IPS-15b (cell line): ENCODE measurements around the gene MPV17L2.
A peak's percentile ranks its signal among the peaks of the same experiment; 100 is the strongest.

ENCODE experiments used
- H3K27me3 ChIP-seq: one replicate; pipeline ENCODE4 v1.6.1; 2013; ENCODE audit warnings: low read length; ENCODE audit not compliant: control insufficient read depth, insufficient read depth
- H3K36me3 ChIP-seq: one replicate; pipeline ENCODE4 v1.6.1; 2013; ENCODE audit warnings: low read length; ENCODE audit not compliant: control insufficient read depth, insufficient read depth
- H3K4me1 ChIP-seq: one replicate; pipeline ENCODE4 v1.6.1; 2013; ENCODE audit warnings: mild to moderate bottlenecking, low read length; ENCODE audit not compliant: control insufficient read depth, insufficient read depth
- H3K4me3 ChIP-seq: one replicate; pipeline ENCODE4 v1.5.1; 2013; ENCODE audit warnings: low read depth, low read length
- H3K9ac ChIP-seq: one replicate; pipeline ENCODE4 v1.6.1; 2013; ENCODE audit warnings: low read depth, mild to moderate bottlenecking, low read length
- H3K9me3 ChIP-seq: one replicate; pipeline ENCODE4 v1.6.1; 2013; ENCODE audit warnings: mild to moderate bottlenecking, low read length; ENCODE audit not compliant: control insufficient read depth, insufficient read depth

MPV17L2 gene

DNA sequence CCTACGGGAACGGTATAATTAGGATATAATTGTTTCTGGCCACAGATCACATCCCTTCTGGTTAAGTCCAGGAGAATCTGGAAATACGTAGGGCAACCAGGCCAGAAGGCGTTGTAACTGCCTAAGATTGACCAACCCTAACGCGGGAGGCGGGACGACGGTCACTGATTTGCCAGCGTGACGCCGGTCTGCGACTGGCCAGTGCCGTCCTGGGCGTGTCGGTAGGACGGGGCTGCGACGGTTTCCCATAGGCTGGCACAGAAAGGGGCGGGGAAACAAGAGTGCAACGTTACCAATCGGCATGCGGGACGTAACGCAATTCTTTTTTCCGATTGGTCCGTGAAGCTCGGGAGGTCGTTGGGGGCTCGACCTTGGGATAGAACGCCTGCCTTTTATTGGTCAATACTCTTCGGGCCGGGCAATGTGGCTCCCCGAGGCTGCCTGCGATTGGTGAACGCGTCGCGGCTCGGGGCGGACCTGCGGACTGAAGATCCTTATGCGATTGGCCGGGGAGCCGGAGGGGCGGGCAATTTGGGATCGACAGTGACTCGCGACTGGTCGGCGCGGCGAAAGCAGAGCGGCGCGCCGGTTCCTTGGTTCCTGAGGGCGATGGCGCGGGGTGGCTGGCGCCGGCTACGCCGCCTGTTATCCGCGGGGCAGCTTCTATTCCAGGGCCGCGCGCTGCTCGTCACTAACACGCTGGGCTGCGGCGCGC is at the start of gene MPV17L2:
Gene MPV17L2 (plus strand): TSS at position 546 of the 715 bp plus-strand sequence. CDS start 64 bp downstream, at position 610.
- H3K9me3 ChIP-seq = no peaks in the 10 kb centered on the region
- H3K36me3 ChIP-seq = peaks cover 17% of the 10 kb centered on the region
- H3K27me3 ChIP-seq = no peaks in the 10 kb centered on the region
- H3K4me3 ChIP-seq = peak within 1 kb of the TSS; percentile 88
- peaks cover 4% of the 10 kb centered on the region for H3K4me1 ChIP-seq
- peak within 1 kb of the TSS; percentile 41 for H3K9ac ChIP-seq

DNA sequence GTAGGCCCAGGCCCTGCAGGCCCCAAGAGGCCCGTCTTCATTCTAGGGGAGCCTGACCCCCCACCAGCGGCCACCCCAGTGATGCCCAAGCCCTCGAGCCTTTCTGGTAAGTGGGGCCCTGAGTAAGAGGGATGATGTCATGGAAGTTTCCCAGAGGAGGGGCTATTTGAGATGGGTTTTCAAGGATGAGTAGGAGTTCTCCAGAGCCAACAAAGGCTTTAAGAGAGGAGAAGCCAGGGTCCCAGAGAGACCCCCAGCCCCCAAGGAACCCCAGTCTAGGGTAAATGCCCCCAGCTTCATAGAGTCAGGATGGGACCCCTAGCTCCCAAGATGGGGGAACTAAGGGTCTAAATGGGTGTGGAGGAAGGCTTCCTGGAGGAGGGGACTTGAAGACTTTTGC is 49.1 kb upstream of the MPV17L2 start:
- Histone ChIP-seq H3K27me3 (no peaks in the 10 kb centered on the region), H3K36me3 (peaks cover 36% of the 10 kb centered on the region), H3K4me3 (no peak overlapping the region), H3K4me1 (no peaks in the 10 kb centered on the region), H3K9ac (no peak overlapping the region), H3K9me3 (no peaks in the 10 kb centered on the region)

DNA sequence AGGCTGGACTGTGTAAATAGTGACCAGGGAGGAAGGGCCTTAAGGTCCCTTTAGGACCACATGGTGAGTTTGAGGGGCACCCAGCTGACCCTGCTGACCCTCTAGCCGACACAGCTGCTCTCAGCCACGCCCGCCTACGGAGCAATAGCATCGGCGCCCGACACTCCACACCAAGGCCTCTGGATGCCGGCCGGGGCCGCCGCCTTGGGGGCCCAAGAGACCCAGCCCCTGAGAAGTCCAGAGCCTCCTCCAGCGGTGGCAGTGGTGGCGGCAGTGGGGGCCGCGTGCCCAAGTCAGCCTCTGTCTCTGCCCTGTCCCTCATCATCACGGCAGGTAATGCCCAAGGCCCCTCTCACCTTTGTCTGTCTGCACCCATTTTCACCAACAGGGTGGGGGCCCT is 48.7 kb upstream of the MPV17L2 start:
- no peak overlapping the region for H3K4me3 ChIP-seq
- H3K4me1 ChIP-seq = no peaks in the 10 kb centered on the region
- H3K9ac ChIP-seq = no peak overlapping the region
- H3K27me3 ChIP-seq = no peaks in the 10 kb centered on the region
- no peaks in the 10 kb centered on the region for H3K9me3 ChIP-seq
- peaks cover 36% of the 10 kb centered on the region for H3K36me3 ChIP-seq

DNA sequence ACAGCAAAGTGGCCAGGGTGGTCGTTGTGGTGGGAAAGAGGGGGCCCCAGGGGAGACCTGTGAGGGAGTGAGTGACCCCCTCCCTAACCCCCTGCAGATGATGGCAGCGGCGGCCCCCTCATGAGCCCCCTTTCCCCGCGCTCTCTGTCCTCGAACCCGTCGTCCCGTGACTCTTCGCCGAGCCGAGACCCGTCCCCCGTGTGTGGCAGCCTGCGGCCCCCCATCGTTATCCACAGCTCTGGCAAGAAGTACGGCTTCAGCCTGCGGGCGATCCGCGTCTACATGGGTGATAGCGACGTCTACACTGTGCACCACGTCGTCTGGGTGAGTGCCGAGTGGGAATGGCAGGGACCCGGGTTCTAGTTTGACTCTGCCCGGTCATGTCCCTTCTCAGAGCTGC is 48.1 kb upstream of the MPV17L2 start:
- H3K36me3 ChIP-seq = peaks cover 36% of the 10 kb centered on the region
- no peaks in the 10 kb centered on the region for H3K9me3 ChIP-seq
- no peak overlapping the region for H3K4me3 ChIP-seq
- no peak overlapping the region for H3K9ac ChIP-seq
- H3K4me1 ChIP-seq = no peaks in the 10 kb centered on the region
- H3K27me3 ChIP-seq = no peaks in the 10 kb centered on the region

DNA sequence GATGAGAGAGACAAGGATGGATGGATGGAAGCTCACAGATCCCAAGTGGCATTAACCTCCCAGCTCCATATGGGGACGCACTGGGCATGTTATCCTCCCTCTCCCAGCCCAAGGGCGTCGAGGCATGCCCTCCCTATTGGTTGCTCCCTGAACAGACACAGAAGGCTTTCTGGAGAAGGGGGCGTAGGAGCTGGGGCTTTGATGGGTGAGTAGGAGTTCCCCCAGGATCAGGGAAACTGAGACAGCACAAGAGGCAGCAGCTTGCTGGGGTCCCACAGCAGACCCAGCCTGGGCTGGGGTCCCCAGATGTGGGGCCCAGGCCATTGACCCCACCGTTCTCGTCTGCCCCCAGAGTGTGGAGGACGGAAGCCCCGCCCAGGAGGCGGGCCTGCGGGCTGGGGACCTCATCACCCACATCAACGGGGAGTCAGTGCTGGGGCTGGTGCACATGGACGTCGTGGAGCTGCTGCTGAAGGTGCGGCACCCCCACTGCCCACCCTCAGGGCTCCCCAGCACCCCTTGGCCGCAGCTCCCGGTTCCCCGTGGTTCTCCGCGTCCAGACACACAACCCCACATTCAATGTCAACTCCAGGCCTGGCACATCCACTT is 47.5 kb upstream of the MPV17L2 start:
- Histone ChIP-seq H3K9me3 (no peaks in the 10 kb centered on the region), H3K36me3 (peaks cover 36% of the 10 kb centered on the region), H3K4me3 (no peak overlapping the region), H3K27me3 (no peaks in the 10 kb centered on the region), H3K4me1 (no peaks in the 10 kb centered on the region), H3K9ac (no peak overlapping the region)

DNA sequence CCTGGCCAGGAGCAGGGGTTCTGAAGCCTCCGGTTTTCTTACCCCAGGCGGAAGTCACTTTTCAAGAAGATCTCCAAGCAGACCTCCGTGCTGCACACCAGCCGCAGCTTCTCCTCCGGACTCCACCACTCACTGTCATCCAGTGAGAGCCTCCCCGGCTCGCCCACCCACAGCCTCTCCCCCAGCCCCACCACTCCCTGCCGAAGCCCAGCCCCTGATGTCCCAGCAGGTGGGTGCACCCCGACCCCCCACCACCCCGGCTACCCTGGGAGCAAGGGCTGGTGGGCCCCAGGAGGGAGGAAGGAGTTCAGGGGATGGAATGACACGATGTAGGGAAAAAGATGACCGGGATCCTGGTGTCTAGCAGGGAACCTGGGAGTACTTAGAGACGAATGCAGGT is 45.6 kb upstream of the MPV17L2 start:
- no peaks in the 10 kb centered on the region for H3K9me3 ChIP-seq
- H3K4me3 ChIP-seq = no peak overlapping the region
- no peak overlapping the region for H3K9ac ChIP-seq
- H3K27me3 ChIP-seq = no peaks in the 10 kb centered on the region
- H3K36me3 ChIP-seq = peaks cover 27% of the 10 kb centered on the region
- H3K4me1 ChIP-seq = peaks cover 3% of the 10 kb centered on the region

DNA sequence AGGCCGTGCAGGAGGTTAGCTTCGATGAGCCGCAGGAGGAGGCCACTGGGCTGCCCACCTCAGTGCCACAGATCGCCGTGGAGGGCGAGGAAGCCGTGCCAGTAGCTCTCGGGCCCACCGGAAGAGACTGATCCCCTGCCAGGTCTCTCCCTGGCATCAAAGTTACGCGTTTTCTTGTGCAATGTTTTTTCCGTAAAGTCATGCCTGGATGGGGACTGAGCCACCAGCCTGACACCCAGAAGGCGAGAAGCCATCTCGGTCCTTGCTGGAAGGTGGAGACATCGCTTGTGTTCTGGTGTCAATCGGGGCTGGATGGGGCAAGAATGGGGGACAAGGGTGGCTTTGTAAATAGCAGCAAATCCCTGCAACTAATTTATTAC is 43.4 kb upstream of the MPV17L2 start:
- H3K4me3 ChIP-seq = no peak overlapping the region
- peaks cover 5% of the 10 kb centered on the region for H3K4me1 ChIP-seq
- H3K9me3 ChIP-seq = no peaks in the 10 kb centered on the region
- H3K27me3 ChIP-seq = no peaks in the 10 kb centered on the region
- H3K9ac ChIP-seq = no peak overlapping the region
- peaks cover 14% of the 10 kb centered on the region for H3K36me3 ChIP-seq

DNA sequence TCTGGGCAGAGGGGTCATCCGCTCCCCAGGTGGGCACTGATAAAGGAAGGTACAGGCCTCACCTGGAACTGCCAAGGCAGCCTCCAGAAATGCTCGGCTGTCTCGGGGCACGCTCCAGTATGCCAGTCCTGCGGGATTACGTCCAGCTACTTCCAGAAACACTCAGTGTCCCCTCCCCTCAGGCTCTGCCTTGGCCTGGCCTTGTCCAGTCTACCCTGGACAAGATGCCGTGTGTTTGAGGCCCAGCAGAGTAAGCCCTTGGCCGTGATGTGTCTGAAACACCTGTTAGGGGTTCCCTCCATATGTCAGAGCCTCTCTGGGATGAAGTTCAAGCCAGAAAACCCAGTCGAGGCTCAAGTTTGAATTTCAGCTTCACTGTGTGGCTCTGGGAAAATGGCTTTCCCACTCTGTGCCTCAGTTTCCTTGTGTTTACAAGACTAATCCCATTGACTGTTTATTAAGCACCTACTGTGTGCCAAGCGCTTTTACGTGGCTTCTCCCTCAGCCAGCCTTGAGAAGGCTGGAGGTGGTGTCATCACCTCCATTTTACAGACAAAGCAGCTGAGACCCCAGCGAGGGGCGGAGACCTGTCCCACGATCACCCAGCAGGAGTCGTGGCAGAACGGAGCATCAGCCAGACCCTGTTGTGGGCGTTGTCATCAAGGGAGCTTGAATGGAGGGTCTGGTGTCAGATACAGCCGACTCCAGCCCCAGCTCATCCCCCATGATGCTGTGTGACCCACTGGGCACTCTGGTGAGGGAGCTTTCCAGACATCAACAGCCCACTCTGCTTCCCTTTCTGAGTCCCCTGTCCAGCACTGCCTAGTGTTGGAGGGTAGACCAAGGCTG is 42.0 kb upstream of the MPV17L2 start:
- Histone ChIP-seq H3K9me3 (no peaks in the 10 kb centered on the region), H3K36me3 (peaks cover under 1% of the 10 kb centered on the region), H3K9ac (no peak overlapping the region), H3K4me1 (peaks cover 5% of the 10 kb centered on the region), H3K4me3 (no peak overlapping the region), H3K27me3 (no peaks in the 10 kb centered on the region)

DNA sequence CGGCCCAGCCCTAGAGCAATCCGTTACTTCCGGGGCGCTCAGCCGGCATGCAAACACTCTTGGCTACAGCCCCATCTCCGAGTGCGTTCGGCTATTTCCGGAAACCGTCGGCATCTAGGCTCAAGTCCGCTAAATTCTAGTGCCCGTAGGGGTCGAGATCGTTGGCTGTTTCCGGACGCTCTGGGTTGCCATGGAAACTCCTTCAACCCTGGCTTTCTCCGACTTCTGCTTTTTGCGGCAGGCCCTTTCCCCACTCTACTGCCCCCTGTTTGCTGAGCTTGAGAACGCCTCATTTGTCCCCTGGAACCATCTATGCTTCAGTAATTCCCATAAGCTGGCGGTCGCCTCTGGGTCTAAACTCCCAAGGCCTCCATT is 40.6 kb upstream of the MPV17L2 start:
- peak overlapping the region; percentile 95 for H3K9ac ChIP-seq
- peaks cover 7% of the 10 kb centered on the region for H3K36me3 ChIP-seq
- no peaks in the 10 kb centered on the region for H3K27me3 ChIP-seq
- H3K9me3 ChIP-seq = no peaks in the 10 kb centered on the region
- H3K4me3 ChIP-seq = peak overlapping the region; percentile 77
- peaks cover 5% of the 10 kb centered on the region for H3K4me1 ChIP-seq

DNA sequence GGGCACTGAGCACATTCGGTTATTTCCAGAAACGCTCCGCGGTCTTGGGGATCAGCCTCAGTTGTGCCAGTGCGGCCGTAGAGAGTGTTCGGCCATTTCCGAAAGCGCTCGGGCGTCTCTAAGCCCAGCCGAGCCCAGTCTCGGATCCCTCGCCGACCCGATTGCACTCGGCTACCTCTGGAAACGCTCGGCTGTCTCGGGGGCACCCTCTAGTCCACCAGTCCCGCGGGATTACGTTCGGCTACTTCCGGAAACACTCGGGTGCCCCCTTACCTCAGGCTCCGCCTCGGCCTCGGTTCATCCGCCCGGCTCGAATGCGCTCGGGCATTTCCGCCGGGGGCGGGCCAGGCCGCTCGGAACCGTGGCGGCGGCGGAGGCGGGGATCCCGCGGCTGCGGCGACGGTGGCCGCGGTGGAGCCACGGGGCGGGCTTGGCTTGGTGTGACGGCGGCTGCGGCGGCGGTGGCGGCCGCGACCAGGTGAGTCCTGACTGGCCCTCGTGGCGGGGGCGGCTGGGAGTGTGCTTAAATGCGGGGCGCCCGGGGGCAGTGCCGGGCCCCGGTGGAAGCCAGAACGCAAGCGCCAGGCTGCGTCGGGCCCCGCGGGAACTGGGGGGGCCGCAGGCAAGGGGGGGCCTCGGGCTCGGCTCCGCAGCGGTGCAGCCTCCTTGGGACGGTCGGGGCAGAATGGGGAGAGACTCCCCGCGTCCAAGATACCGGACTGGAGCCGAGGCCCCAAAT is 40.0 kb upstream of the MPV17L2 start, which contains the start of gene PIK3R2:
Gene PIK3R2 (plus strand): TSS at position 347 of the 739 bp plus-strand sequence. CDS start 2,717 bp downstream, outside the sequence.
- Histone ChIP-seq H3K27me3 (no peaks in the 10 kb centered on the region), H3K9ac (peak within 1 kb of the TSS; percentile 95), H3K4me3 (peak within 1 kb of the TSS; percentile 77), H3K9me3 (no peaks in the 10 kb centered on the region), H3K36me3 (peaks cover 7% of the 10 kb centered on the region), H3K4me1 (peaks cover 5% of the 10 kb centered on the region)

DNA sequence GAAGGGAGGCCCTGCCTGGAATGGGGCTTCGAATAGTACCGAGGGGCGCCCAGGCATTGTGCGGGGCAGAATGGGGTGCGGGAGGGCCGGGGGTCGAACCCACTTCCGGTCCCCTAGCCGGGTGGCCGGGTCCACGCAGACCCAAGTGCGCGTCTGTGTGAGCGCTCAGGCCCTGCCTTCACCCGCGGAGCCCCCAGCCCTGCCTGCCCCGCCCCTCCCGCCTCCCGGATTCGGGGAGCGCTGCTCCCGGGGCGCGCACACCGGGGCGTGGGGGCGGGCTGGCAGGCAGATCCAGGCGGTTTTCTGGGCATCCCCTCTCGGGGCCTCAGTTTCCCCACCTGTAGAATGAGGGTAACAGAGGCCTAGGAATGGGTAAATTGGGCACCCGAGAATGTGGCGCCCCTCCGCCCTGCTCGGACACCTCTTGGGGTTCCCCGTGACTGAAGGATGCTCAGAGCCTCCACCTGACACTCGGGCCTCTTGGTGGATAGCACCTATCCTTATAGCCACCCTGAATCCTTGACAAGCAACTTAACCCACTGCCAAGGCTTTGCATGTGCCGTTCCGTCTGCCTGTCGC is 39.4 kb upstream of the MPV17L2 start:
- H3K36me3 ChIP-seq = peaks cover 7% of the 10 kb centered on the region
- no peaks in the 10 kb centered on the region for H3K9me3 ChIP-seq
- H3K9ac ChIP-seq = peak overlapping the region; percentile 76
- H3K4me1 ChIP-seq = peaks cover 5% of the 10 kb centered on the region
- no peaks in the 10 kb centered on the region for H3K27me3 ChIP-seq
- peak overlapping the region; percentile 68 for H3K4me3 ChIP-seq
